OCI-LY1 (cell line): ENCODE measurements around the gene NSDHL.

Source experiments
- H2AFZ ChIP-seq: fragments of 200-600 bp; sonication (generic), shearing (Covaris generic); 2 replicates; pipeline ENCODE4 v1.6.0; 2014; ENCODE audit warnings: antibody characterized with exemption, mild to moderate bottlenecking, low read length
- H3F3A ChIP-seq: fragments of 200-600 bp; sonication (generic), shearing (Covaris generic); 2 replicates; pipeline ENCODE4 v1.6.0; 2014; ENCODE audit warnings: mild to moderate bottlenecking, antibody characterized with exemption, low read length, moderate library complexity; ENCODE audit not compliant: insufficient read depth
- H3K27ac ChIP-seq: fragments of 200-600 bp; sonication (generic); 2 replicates; pipeline ENCODE4 v1.5.1; 2014; ENCODE audit warnings: low read length, mixed run types, mild to moderate bottlenecking, low read depth; ENCODE audit not compliant: poor library complexity, severe bottlenecking
- H3K27me3 ChIP-seq: fragments of 200-600 bp; sonication (generic); 2 replicates; pipeline ENCODE4 v1.6.0; 2014; ENCODE audit warnings: antibody characterized with exemption, mild to moderate bottlenecking, low read length, moderate library complexity; ENCODE audit not compliant: insufficient read depth
- H3K36me3 ChIP-seq: fragments of 200-600 bp; sonication (generic); 2 replicates; pipeline ENCODE4 v1.6.1; 2014; ENCODE audit warnings: mild to moderate bottlenecking, antibody characterized with exemption, low read length, moderate library complexity, mixed read lengths; ENCODE audit not compliant: insufficient read depth
- H3K4me1 ChIP-seq: fragments of 200-600 bp; sonication (generic); 2 replicates; pipeline ENCODE4 v1.5.1; 2014; ENCODE audit warnings: mild to moderate bottlenecking, low read length, moderate library complexity; ENCODE audit not compliant: insufficient read depth, severe bottlenecking
- H3K4me2 ChIP-seq: fragments of 200-600 bp; sonication (generic), shearing (Covaris generic); 2 replicates; pipeline ENCODE4 v1.6.1; 2014; ENCODE audit warnings: low read length
- H3K4me3 ChIP-seq: fragments of 200-600 bp; sonication (generic); 2 replicates; pipeline ENCODE4 v1.5.1; 2014; ENCODE audit warnings: low read length, low read depth, mild to moderate bottlenecking, mixed read lengths; ENCODE audit not compliant: poor library complexity, severe bottlenecking
- H3K79me2 ChIP-seq: fragments of 200-600 bp; shearing (Covaris generic); 2 replicates; pipeline ENCODE4 v1.6.1; 2016; ENCODE audit warnings: mixed run types, low read length, mixed read lengths; ENCODE audit not compliant: insufficient read depth
- H3K9ac ChIP-seq: fragments of 200-600 bp; sonication (generic), shearing (Covaris generic); 2 replicates; pipeline ENCODE4 v1.6.1; 2014; ENCODE audit warnings: mild to moderate bottlenecking, low read length, mixed read lengths
- H3K9me2 ChIP-seq: fragments of 200-600 bp; sonication (generic), shearing (Covaris generic); 2 replicates; pipeline ENCODE4 v1.6.1; 2014; ENCODE audit warnings: low read depth, mild to moderate bottlenecking, low read length, mixed read lengths
- H3K9me3 ChIP-seq: fragments of 200-600 bp; shearing (Covaris generic); 2 replicates; pipeline ENCODE4 v1.6.1; 2014; ENCODE audit warnings: low read length, mixed read lengths
- H4K20me1 ChIP-seq: fragments of 200-600 bp; sonication (generic), shearing (Covaris generic); 2 replicates; pipeline ENCODE4 v1.6.0; 2016; ENCODE audit warnings: mild to moderate bottlenecking, low read length; ENCODE audit not compliant: insufficient read depth
- EZH2 ChIP-seq: fragments of 200-600 bp; sonication (generic), shearing (Covaris generic); IDR thresholded peaks from 2 replicates; pipeline ENCODE4 v1.8.0; 2017; ENCODE audit warnings: borderline replicate concordance, mixed run types, mild to moderate bottlenecking, antibody characterized with exemption, low read length, moderate library complexity, mixed read lengths
- TF ChIP-seq, protein P1 (sequence below): fragments of 200-600 bp; sonication (generic), shearing (Covaris generic); IDR thresholded peaks from 2 replicates; pipeline ENCODE4 v1.5.1; 2017; ENCODE audit warnings: mild to moderate bottlenecking, antibody characterized with exemption, low read length, moderate library complexity, mixed read lengths

The NSDHL gene

DNA sequence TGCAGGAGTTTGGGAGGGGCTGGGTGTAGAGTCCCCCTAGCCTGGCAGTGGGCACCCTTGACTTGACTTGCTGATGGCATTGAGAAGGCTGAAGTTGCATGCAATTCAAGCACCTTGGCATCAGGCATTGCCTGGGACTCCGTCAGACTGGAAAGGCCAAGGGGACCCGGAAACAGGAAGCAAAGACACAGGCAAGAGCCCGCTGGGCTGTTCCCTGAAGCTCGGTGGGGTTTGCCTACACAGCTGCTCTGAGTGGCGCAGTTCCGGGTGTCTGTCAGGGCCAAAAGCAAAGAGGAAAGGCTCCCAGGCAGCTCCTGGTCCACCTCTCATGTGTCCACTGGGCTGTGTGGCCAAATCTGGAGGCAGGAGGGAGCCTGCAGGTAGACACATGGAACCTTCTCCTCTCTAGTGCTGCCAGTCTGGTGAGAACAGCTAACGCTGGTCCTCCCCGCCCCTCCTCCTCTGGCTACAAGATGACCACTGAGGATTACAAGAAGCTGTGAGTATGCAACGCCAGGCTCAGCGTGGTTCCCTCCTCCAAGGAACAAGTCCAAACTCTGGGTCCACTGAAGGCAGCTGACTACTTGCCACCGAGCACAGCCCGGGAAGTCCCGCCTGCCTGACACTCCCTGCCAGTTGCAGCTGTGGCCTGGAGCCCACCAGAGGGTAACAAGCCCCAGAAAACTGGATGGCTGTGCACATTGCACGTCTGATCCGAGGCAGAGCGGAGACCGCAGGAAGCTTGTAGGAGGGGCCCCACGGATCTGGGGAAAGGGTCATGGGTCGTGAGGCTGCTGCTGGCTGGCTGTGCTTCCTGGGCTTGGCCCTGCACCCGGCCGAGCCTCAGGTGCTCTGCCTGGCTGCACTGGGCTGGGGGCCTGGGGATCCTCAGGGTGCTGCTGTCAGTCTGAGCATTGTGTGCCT is 87.1 kb downstream of the NSDHL start:
- H3K79me2 ChIP-seq: no peaks in the 10 kb centered on the region
- H3K27ac ChIP-seq: no peak overlapping the region
- H3K36me3 ChIP-seq: no peaks in the 10 kb centered on the region
- H3K4me3 ChIP-seq: peak overlapping the region; percentile 13
- no peaks in the 10 kb centered on the region for H4K20me1 ChIP-seq
- H2AFZ ChIP-seq: no peak overlapping the region
- H3K4me1 ChIP-seq: peaks cover 7% of the 10 kb centered on the region
- no peaks in the 10 kb centered on the region for H3K9me2 ChIP-seq
- no peaks in the 10 kb centered on the region for H3F3A ChIP-seq
- no peak overlapping the region for H3K9ac ChIP-seq
- peak overlapping the region; percentile 29; the same call in 1 of the 2 replicates for H3K4me2 ChIP-seq
- no peaks in the 10 kb centered on the region for H3K9me3 ChIP-seq
- TF ChIP-seq, protein P1, sequence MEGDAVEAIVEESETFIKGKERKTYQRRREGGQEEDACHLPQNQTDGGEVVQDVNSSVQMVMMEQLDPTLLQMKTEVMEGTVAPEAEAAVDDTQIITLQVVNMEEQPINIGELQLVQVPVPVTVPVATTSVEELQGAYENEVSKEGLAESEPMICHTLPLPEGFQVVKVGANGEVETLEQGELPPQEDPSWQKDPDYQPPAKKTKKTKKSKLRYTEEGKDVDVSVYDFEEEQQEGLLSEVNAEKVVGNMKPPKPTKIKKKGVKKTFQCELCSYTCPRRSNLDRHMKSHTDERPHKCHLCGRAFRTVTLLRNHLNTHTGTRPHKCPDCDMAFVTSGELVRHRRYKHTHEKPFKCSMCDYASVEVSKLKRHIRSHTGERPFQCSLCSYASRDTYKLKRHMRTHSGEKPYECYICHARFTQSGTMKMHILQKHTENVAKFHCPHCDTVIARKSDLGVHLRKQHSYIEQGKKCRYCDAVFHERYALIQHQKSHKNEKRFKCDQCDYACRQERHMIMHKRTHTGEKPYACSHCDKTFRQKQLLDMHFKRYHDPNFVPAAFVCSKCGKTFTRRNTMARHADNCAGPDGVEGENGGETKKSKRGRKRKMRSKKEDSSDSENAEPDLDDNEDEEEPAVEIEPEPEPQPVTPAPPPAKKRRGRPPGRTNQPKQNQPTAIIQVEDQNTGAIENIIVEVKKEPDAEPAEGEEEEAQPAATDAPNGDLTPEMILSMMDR: no peak
- TF ChIP-seq EZH2: no peak
- no peaks in the 10 kb centered on the region for H3K27me3 ChIP-seq

DNA sequence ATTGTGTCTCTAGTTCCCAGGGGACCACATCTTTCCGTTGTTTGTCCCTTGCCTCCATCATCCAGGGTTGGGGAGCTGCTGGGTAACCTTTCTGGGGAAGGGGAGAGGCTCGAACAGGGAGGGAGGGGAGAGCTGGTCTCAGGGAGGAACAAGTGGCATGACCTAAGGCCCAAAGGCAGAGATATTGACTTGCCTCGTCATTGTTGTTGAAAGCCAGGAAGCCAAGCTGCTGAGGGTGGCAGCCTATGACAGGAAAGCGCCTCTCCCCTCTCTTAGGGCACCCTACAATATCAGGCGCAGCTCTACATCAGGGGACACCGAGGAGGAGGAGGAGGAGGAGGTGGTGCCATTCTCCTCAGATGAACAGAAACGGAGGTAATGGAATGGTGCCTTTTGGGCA is 87.8 kb downstream of the NSDHL start:
- H3K27me3 ChIP-seq: no peaks in the 10 kb centered on the region
- no peak overlapping the region for H3K4me2 ChIP-seq
- no peaks in the 10 kb centered on the region for H3F3A ChIP-seq
- no peak overlapping the region for H3K4me3 ChIP-seq
- H4K20me1 ChIP-seq: no peaks in the 10 kb centered on the region
- H3K27ac ChIP-seq: no peak overlapping the region
- peaks cover 7% of the 10 kb centered on the region for H3K4me1 ChIP-seq
- TF ChIP-seq EZH2: no peak
- TF ChIP-seq, protein P1: no peak
- no peaks in the 10 kb centered on the region for H3K36me3 ChIP-seq
- no peak overlapping the region for H3K9ac ChIP-seq
- no peaks in the 10 kb centered on the region for H3K9me2 ChIP-seq
- no peaks in the 10 kb centered on the region for H3K79me2 ChIP-seq
- no peak overlapping the region for H2AFZ ChIP-seq
- H3K9me3 ChIP-seq: no peaks in the 10 kb centered on the region
